ACC112 (cell line): ENCODE measurements around the gene SETMAR.

Source experiments
- H2AFZ ChIP-seq: fragments of 200-600 bp; sonication (generic); one replicate; pipeline ENCODE4 v1.6.0; 2017; ENCODE audit warnings: antibody characterized with exemption, low read length; ENCODE audit not compliant: unreplicated experiment
- H3K27ac ChIP-seq: fragments of 200-600 bp; sonication (generic); 2 replicates; pipeline ENCODE4 v1.5.1; 2014; ENCODE audit warnings: low read depth, mild to moderate bottlenecking, antibody characterized with exemption, low read length, moderate library complexity
- H3K27me3 ChIP-seq: fragments of 200-600 bp; sonication (generic); 2 replicates; pipeline ENCODE4 v1.6.1; 2014; ENCODE audit warnings: mild to moderate bottlenecking, antibody characterized with exemption, low read length, moderate library complexity, mixed read lengths; ENCODE audit not compliant: insufficient read depth
- H3K36me3 ChIP-seq: fragments of 200-600 bp; sonication (generic); 2 replicates; pipeline ENCODE4 v1.6.1; 2016; ENCODE audit warnings: mild to moderate bottlenecking, antibody characterized with exemption, low read length, moderate library complexity, mixed read lengths; ENCODE audit not compliant: insufficient read depth
- H3K4me1 ChIP-seq: fragments of 200-600 bp; sonication (generic); one replicate; pipeline ENCODE4 v1.6.1; 2016; ENCODE audit warnings: low read length, mixed read lengths; ENCODE audit not compliant: insufficient read depth, unreplicated experiment, control insufficient read depth
- H3K4me3 ChIP-seq: fragments of 200-600 bp; sonication (generic); 2 replicates; pipeline ENCODE4 v1.5.1; 2014; ENCODE audit warnings: mild to moderate bottlenecking, low read depth, low read length
- H3K79me2 ChIP-seq: fragments of 200-600 bp; sonication (generic); one replicate; pipeline ENCODE4 v1.6.0; 2016; ENCODE audit warnings: low read length; ENCODE audit not compliant: control insufficient read depth, unreplicated experiment, insufficient read depth

Gene SETMAR

GRCh38 chr3:4332991-4333390, 29.8 kb downstream of the SETMAR start:
- Histone ChIP-seq H3K79me2 (no peaks in the 10 kb centered on the region), H2AFZ (no peak overlapping the region), H3K36me3 (no peaks in the 10 kb centered on the region), H3K27ac (no peak overlapping the region), H3K27me3 (no peaks in the 10 kb centered on the region), H3K4me3 (no peak overlapping the region), H3K4me1 (no peaks in the 10 kb centered on the region)

DNA sequence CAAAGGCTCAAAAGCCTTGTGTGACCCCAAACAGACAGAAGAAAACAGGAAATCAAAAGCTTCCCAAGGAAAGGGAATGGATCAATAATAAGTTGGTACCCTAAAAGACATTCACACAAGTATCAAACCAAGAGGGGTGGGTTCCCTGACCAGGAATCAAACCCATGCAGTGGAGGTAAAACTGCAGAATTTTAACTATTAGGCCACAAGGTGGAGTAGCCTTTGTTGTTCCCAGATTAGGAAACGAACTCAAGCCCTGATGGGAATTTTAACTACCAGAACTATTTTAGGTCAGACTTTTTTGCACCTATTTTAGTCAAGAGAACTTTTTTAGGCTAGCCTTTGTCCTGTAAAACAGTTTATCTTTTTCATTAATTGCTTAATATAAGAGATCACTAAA, 31.4 kb downstream of the SETMAR start:
- H2AFZ ChIP-seq: no peak overlapping the region
- no peaks in the 10 kb centered on the region for H3K79me2 ChIP-seq
- no peak overlapping the region for H3K27ac ChIP-seq
- no peaks in the 10 kb centered on the region for H3K27me3 ChIP-seq
- no peaks in the 10 kb centered on the region for H3K36me3 ChIP-seq
- no peaks in the 10 kb centered on the region for H3K4me1 ChIP-seq
- no peak overlapping the region for H3K4me3 ChIP-seq

DNA sequence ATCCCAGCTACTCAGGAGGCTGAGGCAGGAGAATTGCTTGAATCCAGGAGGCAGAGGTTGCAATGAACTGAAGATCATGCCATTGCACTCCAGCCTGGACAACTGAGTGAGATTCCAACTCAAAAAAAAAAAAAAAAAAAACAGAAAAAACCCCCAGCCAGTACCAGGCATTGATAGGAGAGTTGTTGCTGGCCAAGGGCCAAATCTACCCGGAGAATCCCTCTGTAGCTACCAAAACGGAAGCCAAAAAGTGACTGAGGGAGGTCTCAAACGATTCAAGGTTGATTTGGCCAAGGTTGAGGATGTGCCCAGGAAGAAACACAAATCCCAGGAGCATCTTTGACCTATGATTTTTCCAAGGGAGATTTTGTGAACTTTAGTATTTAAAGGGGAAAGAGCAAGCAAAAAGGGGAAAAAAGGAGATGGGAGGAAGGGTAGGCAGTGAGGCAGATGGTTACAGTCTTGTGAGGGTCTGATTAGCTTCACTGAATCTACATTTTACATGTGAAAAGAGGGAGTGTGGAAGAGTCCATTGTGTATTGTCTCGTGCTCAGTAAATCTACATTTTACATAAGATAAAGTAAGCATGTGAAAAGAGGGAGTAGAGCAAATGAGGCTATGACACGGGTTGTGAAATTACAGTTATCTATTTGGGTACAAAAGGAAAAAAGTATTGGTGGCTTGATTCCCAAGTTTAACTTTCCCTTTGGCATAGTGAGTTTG, 32.8 kb downstream of the SETMAR start:
- Histone ChIP-seq H3K79me2 (no peaks in the 10 kb centered on the region), H3K4me3 (no peak overlapping the region)

DNA sequence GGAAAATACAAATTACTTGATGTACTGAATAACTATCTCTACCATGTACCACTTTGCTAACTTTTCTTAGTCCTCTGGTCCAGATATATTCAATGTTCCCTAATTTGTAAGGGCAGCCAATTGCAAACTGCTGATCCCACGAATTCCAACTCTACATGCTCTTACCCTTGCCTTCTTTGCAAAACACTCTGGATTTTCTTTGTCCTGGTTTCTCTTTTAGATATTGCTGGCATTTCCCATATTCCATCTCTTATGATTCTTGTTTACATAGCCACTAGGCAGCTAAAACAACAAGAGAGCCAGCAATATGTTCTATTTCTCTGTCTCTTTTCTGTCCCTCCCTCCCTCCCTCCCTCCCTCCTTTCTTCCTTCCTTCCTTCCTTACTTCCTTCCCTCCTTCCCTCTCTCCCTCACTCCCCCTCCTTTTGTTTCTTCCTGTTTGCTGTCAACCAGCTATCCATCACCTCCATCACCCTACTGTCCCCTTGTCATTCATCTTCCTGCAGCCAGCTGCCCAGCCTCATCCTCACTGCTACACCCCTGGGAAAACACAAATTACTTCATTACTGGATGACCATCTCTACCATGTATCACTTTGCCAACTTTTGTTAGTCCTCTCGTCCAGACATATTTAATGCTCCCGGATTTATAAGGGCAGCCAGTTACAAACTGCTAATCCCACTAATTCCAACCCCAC, 33.8 kb downstream of the SETMAR start:
- no peak overlapping the region for H2AFZ ChIP-seq
- H3K4me3 ChIP-seq: no peak overlapping the region
- H3K4me1 ChIP-seq: no peaks in the 10 kb centered on the region
- H3K27ac ChIP-seq: no peak overlapping the region
- no peaks in the 10 kb centered on the region for H3K36me3 ChIP-seq
- H3K79me2 ChIP-seq: no peaks in the 10 kb centered on the region
- no peaks in the 10 kb centered on the region for H3K27me3 ChIP-seq

More for the DNA sequence above, 32.8 kb downstream of the SETMAR start:
- no peak overlapping the region for H2AFZ ChIP-seq
- no peak overlapping the region for H3K27ac ChIP-seq
- H3K36me3 ChIP-seq: no peaks in the 10 kb centered on the region
- no peaks in the 10 kb centered on the region for H3K4me1 ChIP-seq
- H3K27me3 ChIP-seq: no peaks in the 10 kb centered on the region

- no peak overlapping the region for H2AFZ ChIP-seq
- H3K36me3 ChIP-seq: no peaks in the 10 kb centered on the region
- no peak overlapping the region for H3K27ac ChIP-seq
- no peaks in the 10 kb centered on the region for H3K79me2 ChIP-seq
- H3K27me3 ChIP-seq: no peaks in the 10 kb centered on the region
- no peaks in the 10 kb centered on the region for H3K4me1 ChIP-seq
- H3K4me3 ChIP-seq: no peak overlapping the region
Measured at GRCh38 chr3:4338751-4339150, 35.6 kb downstream of the SETMAR start.

- H3K27me3 ChIP-seq: no peaks in the 10 kb centered on the region
- no peaks in the 10 kb centered on the region for H3K36me3 ChIP-seq
- no peak overlapping the region for H3K27ac ChIP-seq
- H3K4me1 ChIP-seq: no peaks in the 10 kb centered on the region
- H2AFZ ChIP-seq: no peak overlapping the region
- H3K4me3 ChIP-seq: no peak overlapping the region
- H3K79me2 ChIP-seq: no peaks in the 10 kb centered on the region
Measured at GRCh38 chr3:4340077-4340410, 36.9 kb downstream of the SETMAR start.

DNA sequence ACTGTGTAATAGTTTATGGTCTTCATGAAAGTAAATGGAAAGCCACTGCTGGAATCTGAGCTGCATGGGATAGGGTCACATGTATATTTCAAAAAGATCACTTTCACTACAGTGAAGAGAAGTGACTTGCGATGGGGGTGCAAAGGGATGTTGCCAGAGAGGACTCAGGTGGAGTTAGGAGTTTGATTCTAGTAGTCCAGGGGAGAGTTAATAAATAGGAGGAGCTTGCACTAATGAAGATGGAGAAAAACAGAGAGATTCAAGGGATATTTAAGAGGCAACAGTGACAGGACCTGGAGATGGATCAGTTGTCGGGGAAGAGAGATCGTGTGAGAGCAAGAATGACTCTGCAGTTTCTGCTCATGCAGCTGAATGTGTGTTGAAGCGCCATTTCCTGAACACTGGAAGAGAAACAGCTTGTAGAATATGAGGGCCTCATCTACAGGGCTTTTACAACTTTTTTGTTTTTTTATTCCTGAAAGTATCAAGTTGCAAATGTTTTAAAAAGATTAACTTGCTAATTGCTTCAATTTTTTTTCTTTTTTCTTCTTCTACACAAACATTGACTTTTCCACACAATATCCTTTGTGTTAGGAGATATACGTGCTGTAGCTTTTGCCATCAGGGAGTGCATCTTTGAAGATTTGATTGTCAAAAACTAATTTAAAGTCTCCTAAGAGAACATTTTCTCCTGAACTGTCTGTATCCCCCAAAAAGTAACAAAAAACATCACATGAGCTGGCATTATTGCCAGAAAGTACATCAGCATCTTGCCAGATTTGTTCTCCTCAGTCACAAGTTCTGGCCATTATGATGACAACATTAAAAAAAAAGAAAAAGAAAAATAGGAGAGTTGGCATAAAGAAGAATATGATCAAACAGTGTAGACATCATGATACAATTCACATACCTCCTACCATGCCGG, 37.5 kb downstream of the SETMAR start:
- Histone ChIP-seq H3K36me3 (no peaks in the 10 kb centered on the region), H3K4me3 (no peak overlapping the region), H2AFZ (no peak overlapping the region), H3K27me3 (no peaks in the 10 kb centered on the region), H3K4me1 (no peaks in the 10 kb centered on the region), H3K79me2 (no peaks in the 10 kb centered on the region), H3K27ac (no peak overlapping the region)

GRCh38 chr3:4341336-4341675, 38.1 kb downstream of the SETMAR start:
- H3K4me3 ChIP-seq: no peak overlapping the region
- no peak overlapping the region for H2AFZ ChIP-seq
- no peaks in the 10 kb centered on the region for H3K4me1 ChIP-seq
- H3K27me3 ChIP-seq: no peaks in the 10 kb centered on the region
- H3K27ac ChIP-seq: no peak overlapping the region
- no peaks in the 10 kb centered on the region for H3K36me3 ChIP-seq
- no peaks in the 10 kb centered on the region for H3K79me2 ChIP-seq

- Histone ChIP-seq H3K36me3 (no peaks in the 10 kb centered on the region), H2AFZ (no peak overlapping the region), H3K4me3 (no peak overlapping the region), H3K4me1 (no peaks in the 10 kb centered on the region), H3K27ac (no peak overlapping the region), H3K79me2 (no peaks in the 10 kb centered on the region), H3K27me3 (no peaks in the 10 kb centered on the region)
Measured at GRCh38 chr3:4343258-4343657, 40.1 kb downstream of the SETMAR start.

GRCh38 chr3:4350789-4351163, 47.6 kb downstream of the SETMAR start:
- Histone ChIP-seq H3K79me2 (no peaks in the 10 kb centered on the region), H3K4me3 (peak overlapping the region; percentile 56; the same call in 1 of the 2 replicates), H3K36me3 (no peaks in the 10 kb centered on the region), H3K27ac (peak overlapping the region; percentile 68), H2AFZ (no peak overlapping the region), H3K4me1 (peaks cover 11% of the 10 kb centered on the region), H3K27me3 (no peaks in the 10 kb centered on the region)
